ENCODE measurements around the gene KCNK6. TPM values are rescaled to one million over a fixed set of nuclear protein-coding genes. Genes with fewer than 3 reads are reported as not detected.
"Not testable (repeated sequence)": the region's sequence is repeated elsewhere in the genome, so short reads cannot be mapped to it uniquely, and the experiment has no call there.

Gene KCNK6
- total RNA-seq, 1 donor from 2014 or later, result 27.3 TPM

GRCh38 chr19:38362076-38362945 lies 42.7 kb downstream of the KCNK6 start:
- H3K4me3 Mint-ChIP-seq (ENCODE audit: low read depth), result peak overlapping the region; percentile 88
- intact Hi-C loops (cut with micrococcal nuclease), result loop anchor here (1.0 kb wide), 2 partner anchors 12 to 27 kb away; partner anchors contain the start of genes CATSPERG and PSMD8
- no peaks in the 10 kb centered on the region for H3K9me3 Mint-ChIP-seq
- peak overlapping the region; percentile 81 for H3K27ac Mint-ChIP-seq
- H3K27me3 Mint-ChIP-seq (ENCODE audit: low read depth), result peaks cover 31% of the 10 kb centered on the region
- DNase-seq (ENCODE audit: low spot score), result peak; percentile 84
- peaks cover 11% of the 10 kb centered on the region for H3K4me1 Mint-ChIP-seq (ENCODE audit: low read depth)
- H3K36me3 Mint-ChIP-seq (ENCODE audit: low read depth), result no peaks in the 10 kb centered on the region

GRCh38 chr19:38362946-38363688 lies 43.5 kb downstream of the KCNK6 start:
- Mint-ChIP-seq H3K4me3 (ENCODE audit: low read depth) (peak overlapping the region; percentile 88), H3K27me3 (ENCODE audit: low read depth) (peaks cover 30% of the 10 kb centered on the region), H3K4me1 (ENCODE audit: low read depth) (peaks cover 11% of the 10 kb centered on the region)
- intact Hi-C loops (cut with micrococcal nuclease), result loop anchor here (1.0 kb wide), 2 partner anchors 11 to 28 kb away; partner anchors contain the start of genes CATSPERG and PSMD8
- not testable (repeated sequence) for DNase-seq (ENCODE audit: low spot score); H3K9me3 Mint-ChIP-seq; H3K27ac Mint-ChIP-seq; H3K36me3 Mint-ChIP-seq (ENCODE audit: low read depth)

- H3K36me3 Mint-ChIP-seq (ENCODE audit: low read depth), result no peaks in the 10 kb centered on the region
- DNase-seq (ENCODE audit: low spot score), result no peak
- H3K4me1 Mint-ChIP-seq (ENCODE audit: low read depth), result peaks cover 2% of the 10 kb centered on the region
- intact Hi-C loops (cut with micrococcal nuclease), result no loop called here
- no peak overlapping the region for H3K27ac Mint-ChIP-seq
- no peaks in the 10 kb centered on the region for H3K27me3 Mint-ChIP-seq (ENCODE audit: low read depth)
- H3K9me3 Mint-ChIP-seq, result no peaks in the 10 kb centered on the region
- H3K4me3 Mint-ChIP-seq (ENCODE audit: low read depth), result no peak overlapping the region
Measured at GRCh38 chr19:38367041-38367440, 47.4 kb downstream of the KCNK6 start.

GRCh38 chr19:38369584-38369983 lies 49.9 kb downstream of the KCNK6 start:
- H3K27ac Mint-ChIP-seq, result no peak overlapping the region
- peaks cover under 1% of the 10 kb centered on the region for H3K36me3 Mint-ChIP-seq (ENCODE audit: low read depth)
- no peak for DNase-seq (ENCODE audit: low spot score)
- no peaks in the 10 kb centered on the region for H3K9me3 Mint-ChIP-seq
- no peaks in the 10 kb centered on the region for H3K4me1 Mint-ChIP-seq (ENCODE audit: low read depth)
- H3K27me3 Mint-ChIP-seq (ENCODE audit: low read depth), result no peaks in the 10 kb centered on the region
- intact Hi-C loops (cut with micrococcal nuclease), result no loop called here
- H3K4me3 Mint-ChIP-seq (ENCODE audit: low read depth), result no peak overlapping the region

- intact Hi-C loops (cut with micrococcal nuclease), result loop anchor here (5.0 to 10.0 kb wide), 3 partner anchors 128 to 975 kb away; partner anchors contain the start of genes SAMD4B, SIPA1L3 and WDR87
- Mint-ChIP-seq H3K4me3 (ENCODE audit: low read depth) (no peak overlapping the region), H3K9me3 (no peaks in the 10 kb centered on the region), H3K36me3 (ENCODE audit: low read depth) (peaks cover 8% of the 10 kb centered on the region), H3K4me1 (ENCODE audit: low read depth) (peaks cover 5% of the 10 kb centered on the region), H3K27ac (no peak overlapping the region), H3K27me3 (ENCODE audit: low read depth) (no peaks in the 10 kb centered on the region)
- no peak for DNase-seq (ENCODE audit: low spot score)
Measured at GRCh38 chr19:38370299-38370698, 50.7 kb downstream of the KCNK6 start.

GRCh38 chr19:38371081-38371480 lies 51.4 kb downstream of the KCNK6 start:
- no peak for DNase-seq (ENCODE audit: low spot score)
- intact Hi-C loops (cut with micrococcal nuclease), result loop anchor here (5.0 to 10.0 kb wide), 3 partner anchors 129 to 974 kb away; partner anchors contain the start of genes SAMD4B, SIPA1L3 and WDR87
- Mint-ChIP-seq H3K27me3 (ENCODE audit: low read depth) (no peaks in the 10 kb centered on the region), H3K27ac (no peak overlapping the region), H3K36me3 (ENCODE audit: low read depth) (peaks cover 16% of the 10 kb centered on the region), H3K9me3 (no peaks in the 10 kb centered on the region), H3K4me3 (ENCODE audit: low read depth) (no peak overlapping the region), H3K4me1 (ENCODE audit: low read depth) (peaks cover 13% of the 10 kb centered on the region)

GRCh38 chr19:38373907-38374331 lies 54.3 kb downstream of the KCNK6 start:
- intact Hi-C loops (cut with micrococcal nuclease), result loop anchor here (1.0 to 10.0 kb wide), 9 partner anchors 12 to 971 kb away; partner anchors contain the start of genes MRPS12, SAMD4B, SARS2 and SIPA1L3
- Mint-ChIP-seq H3K27ac (peak overlapping the region; percentile 86), H3K27me3 (ENCODE audit: low read depth) (no peaks in the 10 kb centered on the region), H3K4me1 (ENCODE audit: low read depth) (peaks cover 20% of the 10 kb centered on the region), H3K4me3 (ENCODE audit: low read depth) (peak overlapping the region; percentile 100), H3K9me3 (no peaks in the 10 kb centered on the region), H3K36me3 (ENCODE audit: low read depth) (peaks cover 34% of the 10 kb centered on the region)
- no peak for DNase-seq (ENCODE audit: low spot score)

- intact Hi-C loops (cut with micrococcal nuclease), result loop anchor here (1.0 to 10.0 kb wide), 9 partner anchors 12 to 970 kb away; partner anchors contain the start of genes MRPS12, SAMD4B, SARS2 and SIPA1L3
- Mint-ChIP-seq H3K4me1 (ENCODE audit: low read depth) (peaks cover 22% of the 10 kb centered on the region), H3K9me3 (no peaks in the 10 kb centered on the region), H3K4me3 (ENCODE audit: low read depth) (peak within 1 kb of the TSS; percentile 100), H3K36me3 (ENCODE audit: low read depth) (peaks cover 40% of the 10 kb centered on the region), H3K27me3 (ENCODE audit: low read depth) (no peaks in the 10 kb centered on the region), H3K27ac (peak within 1 kb of the TSS; percentile 98)
- peak; percentile 98 for DNase-seq (ENCODE audit: low spot score)
Measured at GRCh38 chr19:38374332-38375097, 54.9 kb downstream of the KCNK6 start, which contains the start of gene PSMD8. PSMD8 (plus strand) TSS chr19:38374571; CDS start chr19:38374602, 31 bp downstream.

GRCh38 chr19:38375098-38375493 lies 55.5 kb downstream of the KCNK6 start:
- no peaks in the 10 kb centered on the region for H3K27me3 Mint-ChIP-seq (ENCODE audit: low read depth)
- no peaks in the 10 kb centered on the region for H3K9me3 Mint-ChIP-seq
- peak overlapping the region; percentile 98 for H3K27ac Mint-ChIP-seq
- intact Hi-C loops (cut with micrococcal nuclease), result loop anchor here (10.0 kb wide), 2 partner anchors 470 to 970 kb away; partner anchors contain the start of genes SAMD4B, SIPA1L3 and WDR87
- H3K36me3 Mint-ChIP-seq (ENCODE audit: low read depth), result peaks cover 43% of the 10 kb centered on the region
- H3K4me1 Mint-ChIP-seq (ENCODE audit: low read depth), result peaks cover 23% of the 10 kb centered on the region
- H3K4me3 Mint-ChIP-seq (ENCODE audit: low read depth), result peak overlapping the region; percentile 100
- DNase-seq (ENCODE audit: low spot score), result no peak

- Mint-ChIP-seq H3K9me3 (no peaks in the 10 kb centered on the region), H3K4me1 (ENCODE audit: low read depth) (peaks cover 23% of the 10 kb centered on the region), H3K36me3 (ENCODE audit: low read depth) (peaks cover 47% of the 10 kb centered on the region), H3K27ac (no peak overlapping the region), H3K4me3 (ENCODE audit: low read depth) (peak overlapping the region; percentile 100), H3K27me3 (ENCODE audit: low read depth) (no peaks in the 10 kb centered on the region)
- DNase-seq (ENCODE audit: low spot score), result no peak
- intact Hi-C loops (cut with micrococcal nuclease), result loop anchor here (10.0 kb wide), 2 partner anchors 471 to 969 kb away; partner anchors contain the start of genes SAMD4B, SIPA1L3 and WDR87
Measured at GRCh38 chr19:38375748-38376147, 56.1 kb downstream of the KCNK6 start.

GRCh38 chr19:38376576-38376975 lies 56.9 kb downstream of the KCNK6 start:
- no peaks in the 10 kb centered on the region for H3K9me3 Mint-ChIP-seq
- no peak for DNase-seq (ENCODE audit: low spot score)
- peak overlapping the region; percentile 100 for H3K4me3 Mint-ChIP-seq (ENCODE audit: low read depth)
- peaks cover 23% of the 10 kb centered on the region for H3K4me1 Mint-ChIP-seq (ENCODE audit: low read depth)
- peak overlapping the region; percentile 35 for H3K27ac Mint-ChIP-seq
- intact Hi-C loops (cut with micrococcal nuclease), result loop anchor here (10.0 kb wide), 2 partner anchors 472 to 968 kb away; partner anchors contain the start of genes SAMD4B, SIPA1L3 and WDR87
- H3K27me3 Mint-ChIP-seq (ENCODE audit: low read depth), result no peaks in the 10 kb centered on the region
- H3K36me3 Mint-ChIP-seq (ENCODE audit: low read depth), result peaks cover 55% of the 10 kb centered on the region

All from activated T-helper 2 cell treated with anti-CD3 and anti-CD28 coated beads, Interferon-gamma antibody, Interleukin-2, Interleukin-4, amounts not matched to agents 10 μg/mL and 5 μg/mL and 100 μg/mL, durations not matched to agents 14 hours and 24 hours and 36 hours (primary cell).